ENCODE measurements around the gene GLRA2. TPM values are rescaled to one million over a fixed set of nuclear protein-coding genes. Genes with fewer than 3 reads are reported as not detected.

The GLRA2 gene
- total and polyA plus RNA-seq, 4 donors: not detected

- Histone ChIP-seq H3K27me3 (ENCODE audit: control insufficient read depth in 4 of 4, insufficient read depth in 4 of 4, low read length in 3 of 4) (no peaks in the 10 kb centered on the region), H3K4me1 (ENCODE audit: control insufficient read depth in 4 of 4, insufficient read depth in 4 of 4, low read length in 3 of 4) (no peaks in the 10 kb centered on the region), H3K27ac (ENCODE audit: low read depth in 1 of 2, low read length in 2 of 2) (no peak overlapping the region), H3K9ac (ENCODE audit: low read depth in 1 of 2, low read length in 2 of 2) (no peak overlapping the region), H3K9me3 (ENCODE audit: control insufficient read depth in 4 of 4, low read length in 3 of 4) (no peaks in the 10 kb centered on the region), H3K36me3 (ENCODE audit: control insufficient read depth in 4 of 4, insufficient read depth in 3 of 4, low read depth in 1 of 4, low read length in 3 of 4) (no peaks in the 10 kb centered on the region), H3K4me3 (ENCODE audit: low read depth in 1 of 3, low read length in 3 of 3) (no peak overlapping the region)
- DNase-seq (ENCODE audit: low spot score): no peak
- TF ChIP-seq YY1 (IDR thresholded peaks at IDR 0.05) (no peak), RXRA (IDR thresholded peaks at IDR 0.05) (no peak), NR2F2 (IDR thresholded peaks at IDR 0.05) (no peak), TAF1 (conservative IDR thresholded peaks at IDR 0.05) (no peak), HNF4G (IDR thresholded peaks at IDR 0.05) (no peak), EGR1 (IDR thresholded peaks at IDR 0.05; ENCODE audit: low read depth in 2 of 2) (no peak), FOXA1 (IDR thresholded peaks at IDR 0.05) (no peak), GABPA (IDR thresholded peaks at IDR 0.05 in 1 of 2, conservative IDR thresholded peaks at IDR 0.05 in 1 of 2) (no peak), MAX (IDR thresholded peaks at IDR 0.05) (no peak), JUND (IDR thresholded peaks at IDR 0.05) (no peak)
- TF ChIP-seq, protein P1, sequence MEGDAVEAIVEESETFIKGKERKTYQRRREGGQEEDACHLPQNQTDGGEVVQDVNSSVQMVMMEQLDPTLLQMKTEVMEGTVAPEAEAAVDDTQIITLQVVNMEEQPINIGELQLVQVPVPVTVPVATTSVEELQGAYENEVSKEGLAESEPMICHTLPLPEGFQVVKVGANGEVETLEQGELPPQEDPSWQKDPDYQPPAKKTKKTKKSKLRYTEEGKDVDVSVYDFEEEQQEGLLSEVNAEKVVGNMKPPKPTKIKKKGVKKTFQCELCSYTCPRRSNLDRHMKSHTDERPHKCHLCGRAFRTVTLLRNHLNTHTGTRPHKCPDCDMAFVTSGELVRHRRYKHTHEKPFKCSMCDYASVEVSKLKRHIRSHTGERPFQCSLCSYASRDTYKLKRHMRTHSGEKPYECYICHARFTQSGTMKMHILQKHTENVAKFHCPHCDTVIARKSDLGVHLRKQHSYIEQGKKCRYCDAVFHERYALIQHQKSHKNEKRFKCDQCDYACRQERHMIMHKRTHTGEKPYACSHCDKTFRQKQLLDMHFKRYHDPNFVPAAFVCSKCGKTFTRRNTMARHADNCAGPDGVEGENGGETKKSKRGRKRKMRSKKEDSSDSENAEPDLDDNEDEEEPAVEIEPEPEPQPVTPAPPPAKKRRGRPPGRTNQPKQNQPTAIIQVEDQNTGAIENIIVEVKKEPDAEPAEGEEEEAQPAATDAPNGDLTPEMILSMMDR (IDR thresholded peaks at IDR 0.05; ENCODE audit: low read depth, low read length, missing input control): no peak
- TF ChIP-seq, protein P2, sequence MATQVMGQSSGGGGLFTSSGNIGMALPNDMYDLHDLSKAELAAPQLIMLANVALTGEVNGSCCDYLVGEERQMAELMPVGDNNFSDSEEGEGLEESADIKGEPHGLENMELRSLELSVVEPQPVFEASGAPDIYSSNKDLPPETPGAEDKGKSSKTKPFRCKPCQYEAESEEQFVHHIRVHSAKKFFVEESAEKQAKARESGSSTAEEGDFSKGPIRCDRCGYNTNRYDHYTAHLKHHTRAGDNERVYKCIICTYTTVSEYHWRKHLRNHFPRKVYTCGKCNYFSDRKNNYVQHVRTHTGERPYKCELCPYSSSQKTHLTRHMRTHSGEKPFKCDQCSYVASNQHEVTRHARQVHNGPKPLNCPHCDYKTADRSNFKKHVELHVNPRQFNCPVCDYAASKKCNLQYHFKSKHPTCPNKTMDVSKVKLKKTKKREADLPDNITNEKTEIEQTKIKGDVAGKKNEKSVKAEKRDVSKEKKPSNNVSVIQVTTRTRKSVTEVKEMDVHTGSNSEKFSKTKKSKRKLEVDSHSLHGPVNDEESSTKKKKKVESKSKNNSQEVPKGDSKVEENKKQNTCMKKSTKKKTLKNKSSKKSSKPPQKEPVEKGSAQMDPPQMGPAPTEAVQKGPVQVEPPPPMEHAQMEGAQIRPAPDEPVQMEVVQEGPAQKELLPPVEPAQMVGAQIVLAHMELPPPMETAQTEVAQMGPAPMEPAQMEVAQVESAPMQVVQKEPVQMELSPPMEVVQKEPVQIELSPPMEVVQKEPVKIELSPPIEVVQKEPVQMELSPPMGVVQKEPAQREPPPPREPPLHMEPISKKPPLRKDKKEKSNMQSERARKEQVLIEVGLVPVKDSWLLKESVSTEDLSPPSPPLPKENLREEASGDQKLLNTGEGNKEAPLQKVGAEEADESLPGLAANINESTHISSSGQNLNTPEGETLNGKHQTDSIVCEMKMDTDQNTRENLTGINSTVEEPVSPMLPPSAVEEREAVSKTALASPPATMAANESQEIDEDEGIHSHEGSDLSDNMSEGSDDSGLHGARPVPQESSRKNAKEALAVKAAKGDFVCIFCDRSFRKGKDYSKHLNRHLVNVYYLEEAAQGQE (IDR thresholded peaks at IDR 0.05): no peak
- TF ChIP-seq, protein P3, sequence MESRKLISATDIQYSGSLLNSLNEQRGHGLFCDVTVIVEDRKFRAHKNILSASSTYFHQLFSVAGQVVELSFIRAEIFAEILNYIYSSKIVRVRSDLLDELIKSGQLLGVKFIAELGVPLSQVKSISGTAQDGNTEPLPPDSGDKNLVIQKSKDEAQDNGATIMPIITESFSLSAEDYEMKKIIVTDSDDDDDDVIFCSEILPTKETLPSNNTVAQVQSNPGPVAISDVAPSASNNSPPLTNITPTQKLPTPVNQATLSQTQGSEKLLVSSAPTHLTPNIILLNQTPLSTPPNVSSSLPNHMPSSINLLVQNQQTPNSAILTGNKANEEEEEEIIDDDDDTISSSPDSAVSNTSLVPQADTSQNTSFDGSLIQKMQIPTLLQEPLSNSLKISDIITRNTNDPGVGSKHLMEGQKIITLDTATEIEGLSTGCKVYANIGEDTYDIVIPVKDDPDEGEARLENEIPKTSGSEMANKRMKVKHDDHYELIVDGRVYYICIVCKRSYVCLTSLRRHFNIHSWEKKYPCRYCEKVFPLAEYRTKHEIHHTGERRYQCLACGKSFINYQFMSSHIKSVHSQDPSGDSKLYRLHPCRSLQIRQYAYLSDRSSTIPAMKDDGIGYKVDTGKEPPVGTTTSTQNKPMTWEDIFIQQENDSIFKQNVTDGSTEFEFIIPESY (IDR thresholded peaks at IDR 0.05): no peak
Observed at GRCh38 chrX:14594521-14594920, 65.2 kb downstream of the GLRA2 start.

DNA sequence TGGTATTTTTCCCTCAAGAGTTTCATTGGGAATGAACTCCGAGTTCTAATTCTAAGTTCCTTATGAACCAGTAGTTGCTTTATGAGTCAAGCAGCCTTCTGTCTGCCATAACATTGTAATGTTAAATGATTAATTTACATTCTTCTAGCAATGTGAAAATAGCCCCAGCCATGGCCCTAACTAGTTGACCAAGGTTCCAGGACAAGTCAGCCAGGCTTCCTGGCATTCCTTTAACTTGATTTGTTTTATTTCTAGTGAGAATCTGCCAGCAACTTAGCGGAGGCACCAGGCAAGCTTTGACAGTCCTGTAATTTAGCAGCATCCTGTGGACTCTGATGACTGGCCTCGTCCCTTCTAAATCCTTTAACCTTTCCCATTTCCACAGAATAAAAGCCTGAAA lies 69.0 kb downstream of the GLRA2 start:
- DNase-seq (ENCODE audit: low spot score): no peak
- TF ChIP-seq GABPA (IDR thresholded peaks at IDR 0.05 in 1 of 2, conservative IDR thresholded peaks at IDR 0.05 in 1 of 2) (no peak), FOXA2 (IDR thresholded peaks at IDR 0.05) (no peak), TAF1 (conservative IDR thresholded peaks at IDR 0.05) (no peak), HNF4G (IDR thresholded peaks at IDR 0.05) (no peak)
- TF ChIP-seq, protein P2 (IDR thresholded peaks at IDR 0.05): no peak
- TF ChIP-seq, protein P4, sequence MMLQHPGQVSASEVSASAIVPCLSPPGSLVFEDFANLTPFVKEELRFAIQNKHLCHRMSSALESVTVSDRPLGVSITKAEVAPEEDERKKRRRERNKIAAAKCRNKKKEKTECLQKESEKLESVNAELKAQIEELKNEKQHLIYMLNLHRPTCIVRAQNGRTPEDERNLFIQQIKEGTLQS (IDR thresholded peaks at IDR 0.05): no peak
- no peak overlapping the region for H3K9ac ChIP-seq (ENCODE audit: low read depth in 1 of 2, low read length in 2 of 2)
- no peak overlapping the region for H3K4me3 ChIP-seq (ENCODE audit: low read depth in 1 of 3, low read length in 3 of 3)
- no peaks in the 10 kb centered on the region for H3K36me3 ChIP-seq (ENCODE audit: control insufficient read depth in 4 of 4, insufficient read depth in 3 of 4, low read depth in 1 of 4, low read length in 3 of 4)
- no peaks in the 10 kb centered on the region for H3K4me1 ChIP-seq (ENCODE audit: control insufficient read depth in 4 of 4, insufficient read depth in 4 of 4, low read length in 3 of 4)
- H3K27ac ChIP-seq (ENCODE audit: low read depth in 1 of 2, low read length in 2 of 2): no peak overlapping the region
- no peaks in the 10 kb centered on the region for H3K27me3 ChIP-seq (ENCODE audit: control insufficient read depth in 4 of 4, insufficient read depth in 4 of 4, low read length in 3 of 4)
- 40% methylated on average over 3 of the region's 3 CpGs for WGBS
- no peaks in the 10 kb centered on the region for H3K9me3 ChIP-seq (ENCODE audit: control insufficient read depth in 4 of 4, low read length in 3 of 4)
